Adipocyte (in vitro differentiated cells): ENCODE results near the gene TMEM135.
"Not testable (repeated sequence)": the region's sequence is repeated elsewhere in the genome, so short reads cannot be mapped to it uniquely, and the experiment has no call there.

Experiments
- DNase-seq: peaks from one replicate; pipeline ENCODE4 v3.0.0-alpha.2; 2015; ENCODE audit warnings: low read depth
- H3K27me3 ChIP-seq: replicated peaks from 2 replicates; pipeline ENCODE4 v1.7.0; 2013; ENCODE audit warnings: mild to moderate bottlenecking, low read length, moderate library complexity; ENCODE audit not compliant: control insufficient read depth, insufficient read depth
- H3K36me3 ChIP-seq: 2 replicates; pipeline ENCODE4 v1.7.0; 2013; ENCODE audit warnings: low read length, mild to moderate bottlenecking, moderate library complexity; ENCODE audit not compliant: control insufficient read depth, insufficient read depth, severe bottlenecking
- H3K4me1 ChIP-seq: 2 replicates; pipeline ENCODE4 v1.7.0; 2013; ENCODE audit warnings: mild to moderate bottlenecking, low read length, moderate library complexity; ENCODE audit not compliant: control insufficient read depth, insufficient read depth
- H3K4me3 ChIP-seq: 2 replicates; pipeline ENCODE4 v1.7.0; 2013; ENCODE audit warnings: mild to moderate bottlenecking, low read length, moderate library complexity
- H3K9ac ChIP-seq: 2 replicates; pipeline ENCODE4 v1.7.0; 2013; ENCODE audit warnings: mild to moderate bottlenecking, low read length, moderate library complexity
- H3K9me3 ChIP-seq: 2 replicates; pipeline ENCODE4 v1.7.0; 2013; ENCODE audit warnings: mild to moderate bottlenecking, low read length, moderate library complexity; ENCODE audit not compliant: control insufficient read depth

The TMEM135 gene

GRCh38 chr11:87263264-87263838 lies 225.6 kb downstream of the TMEM135 start:
- Histone ChIP-seq H3K9me3 (no peaks in the 10 kb centered on the region), H3K9ac (no peak overlapping the region), H3K27me3 (no peaks in the 10 kb centered on the region), H3K36me3 (peaks cover 4% of the 10 kb centered on the region), H3K4me1 (peaks cover 60% of the 10 kb centered on the region), H3K4me3 (peak overlapping the region; percentile 24)
- DNase-seq: no peak

- Histone ChIP-seq H3K27me3 (no peaks in the 10 kb centered on the region), H3K9me3 (no peaks in the 10 kb centered on the region), H3K36me3 (peaks cover 2% of the 10 kb centered on the region), H3K9ac (no peak overlapping the region), H3K4me1 (peaks cover 60% of the 10 kb centered on the region), H3K4me3 (peak overlapping the region; percentile 8)
- DNase-seq: no peak
Observed at GRCh38 chr11:87263979-87264378, 226.2 kb downstream of the TMEM135 start.

- no peaks in the 10 kb centered on the region for H3K27me3 ChIP-seq
- peak; percentile 71 for DNase-seq
- no peaks in the 10 kb centered on the region for H3K9me3 ChIP-seq
- no peaks in the 10 kb centered on the region for H3K36me3 ChIP-seq
- H3K4me1 ChIP-seq: peaks cover 53% of the 10 kb centered on the region
- peak overlapping the region; percentile 20 for H3K4me3 ChIP-seq
- H3K9ac ChIP-seq: no peak overlapping the region
Observed at GRCh38 chr11:87265132-87265531, 227.4 kb downstream of the TMEM135 start.

- peaks cover 44% of the 10 kb centered on the region for H3K4me1 ChIP-seq
- H3K9ac ChIP-seq: no peak overlapping the region
- H3K36me3 ChIP-seq: no peaks in the 10 kb centered on the region
- DNase-seq: no peak
- no peak overlapping the region for H3K4me3 ChIP-seq
- H3K9me3 ChIP-seq: no peaks in the 10 kb centered on the region
- no peaks in the 10 kb centered on the region for H3K27me3 ChIP-seq
Observed at GRCh38 chr11:87265979-87266378, 228.2 kb downstream of the TMEM135 start.

- H3K4me3 ChIP-seq: no peak overlapping the region
- no peaks in the 10 kb centered on the region for H3K27me3 ChIP-seq
- no peaks in the 10 kb centered on the region for H3K36me3 ChIP-seq
- H3K9me3 ChIP-seq: no peaks in the 10 kb centered on the region
- H3K9ac ChIP-seq: no peak overlapping the region
- H3K4me1 ChIP-seq: peaks cover 41% of the 10 kb centered on the region
- no peak for DNase-seq
Observed at GRCh38 chr11:87266751-87267150, 229.0 kb downstream of the TMEM135 start.

- not testable (repeated sequence) for H3K9me3 ChIP-seq, DNase-seq, H3K27me3 ChIP-seq, H3K4me1 ChIP-seq, H3K9ac ChIP-seq, H3K4me3 ChIP-seq, H3K36me3 ChIP-seq
Observed at GRCh38 chr11:87271951-87272350, 234.2 kb downstream of the TMEM135 start.

GRCh38 chr11:87275176-87275575 lies 237.4 kb downstream of the TMEM135 start:
- H3K27me3 ChIP-seq: no peaks in the 10 kb centered on the region
- H3K4me3 ChIP-seq: no peak overlapping the region
- no peak overlapping the region for H3K9ac ChIP-seq

GRCh38 chr11:87280143-87280542 lies 242.4 kb downstream of the TMEM135 start:
- DNase-seq: no peak
- H3K4me3 ChIP-seq: no peak overlapping the region
- no peaks in the 10 kb centered on the region for H3K9me3 ChIP-seq
- H3K36me3 ChIP-seq: no peaks in the 10 kb centered on the region
- H3K9ac ChIP-seq: no peak overlapping the region
- no peaks in the 10 kb centered on the region for H3K27me3 ChIP-seq
- H3K4me1 ChIP-seq: peaks cover 30% of the 10 kb centered on the region

More at GRCh38 chr11:87275176-87275575, 237.4 kb downstream of the TMEM135 start:
- Histone ChIP-seq H3K4me1 (peaks cover under 1% of the 10 kb centered on the region), H3K9me3 (no peaks in the 10 kb centered on the region), H3K36me3 (no peaks in the 10 kb centered on the region)
- DNase-seq: no peak

GRCh38 chr11:87281496-87281895 lies 243.8 kb downstream of the TMEM135 start:
- H3K27me3 ChIP-seq: no peaks in the 10 kb centered on the region
- H3K4me3 ChIP-seq: peak overlapping the region; percentile 54
- H3K36me3 ChIP-seq: no peaks in the 10 kb centered on the region
- H3K9ac ChIP-seq: peak overlapping the region; percentile 43
- no peaks in the 10 kb centered on the region for H3K9me3 ChIP-seq
- H3K4me1 ChIP-seq: peaks cover 30% of the 10 kb centered on the region
- peak; percentile 93 for DNase-seq

- no peaks in the 10 kb centered on the region for H3K27me3 ChIP-seq
- no peaks in the 10 kb centered on the region for H3K9me3 ChIP-seq
- H3K9ac ChIP-seq: peak overlapping the region; percentile 22
- no peaks in the 10 kb centered on the region for H3K36me3 ChIP-seq
- peak; percentile 63 for DNase-seq
- H3K4me1 ChIP-seq: peaks cover 30% of the 10 kb centered on the region
- no peak overlapping the region for H3K4me3 ChIP-seq
Observed at GRCh38 chr11:87284306-87284705, 246.6 kb downstream of the TMEM135 start.

- H3K4me3 ChIP-seq, H3K27me3 ChIP-seq: not testable (repeated sequence)
Observed at GRCh38 chr11:87285674-87286073, 247.9 kb downstream of the TMEM135 start.

GRCh38 chr11:87286338-87286737 lies 248.6 kb downstream of the TMEM135 start:
- Histone ChIP-seq H3K36me3 (no peaks in the 10 kb centered on the region), H3K27me3 (no peaks in the 10 kb centered on the region), H3K9ac (no peak overlapping the region), H3K9me3 (no peaks in the 10 kb centered on the region), H3K4me1 (peaks cover 19% of the 10 kb centered on the region), H3K4me3 (no peak overlapping the region)
- no peak for DNase-seq

More at GRCh38 chr11:87285674-87286073, 247.9 kb downstream of the TMEM135 start:
- not testable (repeated sequence) for H3K9me3 ChIP-seq, H3K36me3 ChIP-seq, H3K9ac ChIP-seq, DNase-seq
- H3K4me1 ChIP-seq: peaks cover 25% of the 10 kb centered on the region
